Neural crest cell (in vitro differentiated cells): ENCODE results near the gene ZFC3H1. TPM values are rescaled to one million over a fixed set of nuclear protein-coding genes. Genes with fewer than 3 reads are reported as not detected.
A peak's percentile ranks its signal among the peaks of the same experiment; 100 is the strongest.

Experiments used
- DNase-seq: peaks from one replicate; pipeline ENCODE4 v3.0.0; 2021; ENCODE audit warnings: low read depth, mixed read lengths, low spot score
- H3K27ac Mint-ChIP-seq: one replicate; pipeline ENCODE4 v1.8.0; 2021; ENCODE audit warnings: mild to moderate bottlenecking, mixed read lengths; ENCODE audit not compliant: unreplicated experiment
- H3K27me3 Mint-ChIP-seq: 2 replicates; pipeline ENCODE4 v1.8.0; 2021; ENCODE audit warnings: low read depth, mild to moderate bottlenecking, mixed read lengths
- H3K36me3 Mint-ChIP-seq: 2 replicates; pipeline ENCODE4 v1.8.0; 2021; ENCODE audit warnings: low read depth, mild to moderate bottlenecking, mixed read lengths
- H3K4me1 Mint-ChIP-seq: 2 replicates; pipeline ENCODE4 v1.8.0; 2021; ENCODE audit warnings: mixed read lengths
- H3K4me3 Mint-ChIP-seq: one replicate; pipeline ENCODE4 v1.8.0; 2021; ENCODE audit warnings: mild to moderate bottlenecking, mixed read lengths
- H3K9me3 Mint-ChIP-seq: 2 replicates; pipeline ENCODE4 v1.8.0; 2021; ENCODE audit warnings: mixed read lengths
- CTCF ChIP-seq: fragments of 200-600 bp; sonication (generic); conservative IDR thresholded peaks from 2 replicates; pipeline ENCODE4 v1.5.0; 2021; ENCODE audit warnings: antibody characterized with exemption, mild to moderate bottlenecking
- total RNA-seq: library from RNA; stranded (reverse); gene quantifications from 2 replicates; pipeline ENCODE4 v1.2.1, GENCODE V29; 2021

The ZFC3H1 gene
- total RNA-seq, 1 donor from 2014 or later, result 40.5 TPM

- Mint-ChIP-seq H3K4me1 (peaks cover 6% of the 10 kb centered on the region), H3K36me3 (peaks cover 7% of the 10 kb centered on the region), H3K27me3 (no peaks in the 10 kb centered on the region), H3K9me3 (no peaks in the 10 kb centered on the region), H3K27ac (no peak overlapping the region), H3K4me3 (no peak overlapping the region)
- no peak for DNase-seq
- TF ChIP-seq CTCF, result no peak
These were observed 7.7 kb upstream of the ZFC3H1 start for GRCh38 chr12:71671311-71671710.

- H3K9me3 Mint-ChIP-seq, result no peaks in the 10 kb centered on the region
- peaks cover 9% of the 10 kb centered on the region for H3K36me3 Mint-ChIP-seq
- no peak for TF ChIP-seq CTCF
- H3K4me1 Mint-ChIP-seq, result peaks cover 31% of the 10 kb centered on the region
- H3K27me3 Mint-ChIP-seq, result no peaks in the 10 kb centered on the region
- no peak overlapping the region for H3K4me3 Mint-ChIP-seq
- no peak overlapping the region for H3K27ac Mint-ChIP-seq
- DNase-seq, result no peak
These were observed 2.6 kb upstream of the ZFC3H1 start for GRCh38 chr12:71666259-71666658.

DNA sequence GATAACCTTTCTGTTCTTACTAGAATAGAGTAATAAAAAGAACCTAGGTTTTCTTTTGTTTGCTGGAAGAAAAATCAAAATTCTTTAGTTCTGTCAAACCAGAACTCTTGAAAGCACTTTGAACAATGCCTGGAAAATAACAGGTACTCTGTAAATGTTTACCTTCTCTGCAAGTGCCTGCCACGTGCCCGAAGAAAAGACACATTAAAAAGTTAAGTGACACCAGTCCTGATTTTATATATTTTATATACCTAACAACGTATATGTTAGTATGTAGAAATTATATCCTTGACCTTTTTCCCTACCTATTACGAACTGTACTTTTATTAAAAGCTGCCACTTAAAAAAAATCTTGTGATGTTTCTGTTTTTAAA, 1.4 kb upstream of the ZFC3H1 start:
- TF ChIP-seq CTCF, result no peak
- H3K36me3 Mint-ChIP-seq, result peaks cover 9% of the 10 kb centered on the region

GRCh38 chr12:71664411-71665089, 902 bp upstream of the ZFC3H1 start:
- H3K27me3 Mint-ChIP-seq, result no peaks in the 10 kb centered on the region
- DNase-seq, result no peak
- TF ChIP-seq CTCF, result no peak
- peaks cover 31% of the 10 kb centered on the region for H3K4me1 Mint-ChIP-seq
- H3K36me3 Mint-ChIP-seq, result peaks cover 9% of the 10 kb centered on the region
- peak overlapping the region; percentile 99 for H3K27ac Mint-ChIP-seq
- H3K4me3 Mint-ChIP-seq, result peak overlapping the region; percentile 98
- H3K9me3 Mint-ChIP-seq, result no peaks in the 10 kb centered on the region

More for the DNA sequence above, 1.4 kb upstream of the ZFC3H1 start:
- peak overlapping the region; percentile 98 for H3K4me3 Mint-ChIP-seq
- H3K27me3 Mint-ChIP-seq, result no peaks in the 10 kb centered on the region
- DNase-seq, result no peak
- no peaks in the 10 kb centered on the region for H3K9me3 Mint-ChIP-seq
- H3K4me1 Mint-ChIP-seq, result peaks cover 31% of the 10 kb centered on the region
- H3K27ac Mint-ChIP-seq, result peak overlapping the region; percentile 57

DNA sequence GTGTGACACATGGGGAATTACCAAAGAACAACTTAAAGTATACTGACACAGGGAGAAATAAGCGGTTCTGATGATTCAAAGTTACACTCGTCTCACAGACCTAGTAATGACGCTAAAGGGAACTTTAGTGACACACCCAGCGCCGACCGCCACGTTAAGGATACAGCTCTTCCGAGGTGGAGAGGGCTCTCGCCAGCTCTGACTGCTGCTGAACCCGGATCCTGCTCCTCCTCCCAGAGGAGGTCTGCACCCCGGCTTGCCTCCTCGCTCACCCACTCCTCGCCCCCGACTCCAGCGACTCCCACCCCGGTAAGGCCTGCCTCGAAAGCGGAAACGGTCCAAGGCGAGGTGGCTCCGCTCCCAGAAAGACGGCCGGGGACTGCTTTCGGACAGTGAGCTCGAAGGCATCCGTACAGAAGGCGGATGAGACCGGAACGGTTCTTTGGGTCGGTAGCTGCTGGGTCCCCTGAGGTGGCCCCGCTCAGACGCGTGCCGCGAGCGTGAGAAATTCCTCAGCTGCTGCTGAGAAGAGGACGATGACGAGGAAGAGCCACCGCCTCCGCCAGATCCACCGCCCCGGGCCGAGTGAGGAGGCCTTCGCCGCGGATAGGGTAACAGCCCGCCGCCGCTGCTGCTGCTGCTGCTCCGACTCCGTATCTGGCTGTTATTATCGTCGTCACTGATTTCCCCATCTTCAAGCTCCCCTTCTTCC, 643 bp downstream of the ZFC3H1 start:
- Mint-ChIP-seq H3K4me3 (peak overlapping the region; percentile 98), H3K9me3 (no peaks in the 10 kb centered on the region), H3K36me3 (peaks cover 15% of the 10 kb centered on the region), H3K4me1 (peaks cover 31% of the 10 kb centered on the region), H3K27ac (peak overlapping the region; percentile 99), H3K27me3 (no peaks in the 10 kb centered on the region)
- peak; percentile 46 for DNase-seq
- TF ChIP-seq CTCF, result no peak
